ENCODE results near the gene MEX3D. TPM values are rescaled to one million over a fixed set of nuclear protein-coding genes. Genes with fewer than 3 reads are reported as not detected.

MEX3D gene
- total and polyA plus RNA-seq, 8 donors: 4.9 to 90.4 (median 10.8) TPM

GRCh38 chr19:1516395-1516753 lies 51.8 kb downstream of the MEX3D start:
- Histone ChIP-seq H3K27me3 (peaks cover 14 to 78% (median 27%) of the 10 kb centered on the region in 3 donors), H3K4me3 (no peak overlapping the region), H3K4me1 (peaks cover 12 to 27% (median 18%) of the 10 kb centered on the region in 4 donors), H3K36me3 (no peaks in the 10 kb centered on the region), H3K27ac (no peak overlapping the region), H3K9me3 (no peaks in the 10 kb centered on the region)
- DNase-seq: no peak
- intact Hi-C loops (cut with DNase I; ENCODE audit: low total_unique reads): no loop called here
- 66 to 76% (median 72%) methylated on average over 8 of the region's 8 CpGs for WGBS, 5 donors
- TF ChIP-seq POLR2A (IDR thresholded peaks at IDR 0.05): no peak
- TF ChIP-seq EP300 (IDR thresholded peaks at IDR 0.05): no peak
- TF ChIP-seq CTCF (IDR thresholded peaks at IDR 0.05): no peak
- no peak for TF ChIP-seq POLR2AphosphoS5 (IDR thresholded peaks at IDR 0.05)

- intact Hi-C loops (cut with DNase I; ENCODE audit: low total_unique reads): no loop called here
- DNase-seq: no peak
- WGBS, 5 donors: 68 to 76% (median 69%) methylated on average over 13 to 14 of the region's 14 CpGs
- TF ChIP-seq EP300 (IDR thresholded peaks at IDR 0.05): no peak
- no peak for TF ChIP-seq POLR2AphosphoS5 (IDR thresholded peaks at IDR 0.05)
- no peak for TF ChIP-seq POLR2A (IDR thresholded peaks at IDR 0.05)
- TF ChIP-seq CTCF (IDR thresholded peaks at IDR 0.05): no peak
- Histone ChIP-seq H3K36me3 (no peaks in the 10 kb centered on the region), H3K27ac (no peak overlapping the region), H3K4me3 (no peak overlapping the region), H3K9me3 (no peaks in the 10 kb centered on the region), H3K4me1 (peaks cover 12 to 27% (median 21%) of the 10 kb centered on the region in 4 donors), H3K27me3 (peaks cover 14 to 82% (median 33%) of the 10 kb centered on the region in 3 donors)
Measured at GRCh38 chr19:1514986-1515721, 53.0 kb downstream of the MEX3D start.

GRCh38 chr19:1514295-1514661 lies 53.8 kb downstream of the MEX3D start:
- peaks cover 14 to 83% (median 33%) of the 10 kb centered on the region in 3 donors for H3K27me3 ChIP-seq
- intact Hi-C loops (cut with DNase I; ENCODE audit: low total_unique reads): no loop called here

More at GRCh38 chr19:1514295-1514661, 53.8 kb downstream of the MEX3D start:
- TF ChIP-seq POLR2A (IDR thresholded peaks at IDR 0.05) (no peak), POLR2AphosphoS5 (IDR thresholded peaks at IDR 0.05) (no peak), CTCF (IDR thresholded peaks at IDR 0.05) (no peak), EP300 (IDR thresholded peaks at IDR 0.05) (no peak)
- Histone ChIP-seq H3K9me3 (no peaks in the 10 kb centered on the region), H3K4me1 (peaks cover 12 to 27% (median 21%) of the 10 kb centered on the region in 4 donors), H3K36me3 (no peaks in the 10 kb centered on the region), H3K27ac (no peak overlapping the region), H3K4me3 (no peak overlapping the region)
- DNase-seq: no peak
- 60 to 81% (median 65%) methylated on average over 9 to 10 of the region's 10 CpGs for WGBS, 5 donors

Measured in stomach (tissue), 9 donors.